ENCODE measurements around the gene PDHB. TPM values are rescaled to one million over a fixed set of nuclear protein-coding genes. Genes with fewer than 3 reads are reported as not detected.
A peak's percentile ranks its signal among the peaks of the same experiment; 100 is the strongest.

The PDHB gene
- total and polyA plus RNA-seq, 2 of the 13 experiments (the other 11 are each of a cell fraction or from before 2014, with no cell fraction given) = 108 to 153 TPM

DNA sequence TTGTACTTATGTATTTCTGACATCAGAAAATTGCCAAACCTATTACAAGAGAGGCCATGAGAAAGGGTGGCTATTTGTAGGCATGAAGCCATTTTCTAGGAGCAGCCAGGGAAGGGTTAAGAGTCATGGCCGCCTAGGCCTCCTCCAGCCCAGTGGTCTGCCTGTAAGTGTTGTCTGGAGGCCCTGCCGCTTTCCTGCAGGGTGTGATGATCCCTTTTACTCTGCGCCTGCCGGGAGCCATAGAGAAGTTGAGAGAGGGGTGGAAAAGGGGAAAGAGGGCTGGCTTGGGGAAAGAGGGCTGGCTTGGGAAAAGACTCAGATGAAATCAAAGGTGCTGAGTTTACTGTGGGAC, 29.2 kb upstream of the PDHB start:
- CTCF ChIA-PET (ENCODE audit: low intra/inter-chr PET ratio, low total read pairs) = interaction anchor here (1.2 to 1.9 kb wide), 2 partner anchors 29 to 167 kb away, joined by 4 to 8 read pairs; partner anchors contain the start of gene KCTD6
- DNase-seq (ENCODE audit: low spot score) (peak; percentile 20), FAIRE-seq (no peak), ATAC-seq (peak; percentile 71)
- H3K27ac ChIP-seq (ENCODE audit: extremely low read length, insufficient read depth, low read length) = peak overlapping the region; percentile 82
- BruUV-seq (replicated peaks) = no TSS peak
- H3K9me3 ChIP-seq (ENCODE audit: low read length) = no peaks in the 10 kb centered on the region
- intact Hi-C loops (cut with micrococcal nuclease; ENCODE audit: unreplicated experiment) = loop anchor here (1.0 to 2.0 kb wide), 4 partner anchors 11 to 70 kb away; no protein-coding TSS in a partner anchor
- in situ Hi-C loops (cut with HindIII; ENCODE audit: extremely low pct_ligation_motif_present, low pct_unique_long_range_greater_than_20kb) = no loop called here
- no peaks in the 10 kb centered on the region for H3K27me3 ChIP-seq (ENCODE audit: control insufficient read depth in 1 of 2, insufficient read depth in 2 of 2, low read length in 2 of 2)
- no peaks in the 10 kb centered on the region for H3K36me3 ChIP-seq (replicated peaks in 1 of 2; ENCODE audit: control insufficient read depth in 1 of 2, insufficient read depth in 2 of 2, low read length in 2 of 2)
- no peaks in the 10 kb centered on the region for H3K79me2 ChIP-seq (ENCODE audit: insufficient read depth, low read length)
- POLR2A ChIA-PET = no interaction called here
- peak overlapping the region; percentile 44 to 55 (median 54) for H3K4me3 ChIP-seq (replicated peaks in 1 of 3; ENCODE audit: insufficient read depth in 1 of 3, low read depth in 2 of 3, low read length in 3 of 3)
- 4% methylated on average over 4 of the region's 4 CpGs for WGBS (ENCODE audit: low lambda C conversion rate)
- H3K4me1 ChIP-seq (ENCODE audit: insufficient read depth, low read length) = peaks cover 34% of the 10 kb centered on the region
- H2AFZ ChIP-seq (ENCODE audit: low read length) = no peak overlapping the region
- peak overlapping the region; percentile 87 for H3K4me2 ChIP-seq (ENCODE audit: low read depth, low read length)
- H4K20me1 ChIP-seq (ENCODE audit: insufficient read depth, low read length) = no peaks in the 10 kb centered on the region
- peak overlapping the region; percentile 60 for H3K9ac ChIP-seq (ENCODE audit: insufficient read depth, low read depth, low read length)
- TF ChIP-seq ZNF776 (CRISPR knock-in tag; IDR thresholded peaks at IDR 0.05) (no peak), ZNF777 (CRISPR knock-in tag; IDR thresholded peaks at IDR 0.05) (no peak), IKZF4 (CRISPR knock-in tag; IDR thresholded peaks at IDR 0.05; ENCODE audit: borderline replicate concordance, low read depth, not compliant biosample characterization) (no peak), SNAI1 (CRISPR knock-in tag; IDR thresholded peaks at IDR 0.05; ENCODE audit: borderline replicate concordance) (no peak), ZBTB21 (CRISPR knock-in tag; IDR thresholded peaks at IDR 0.05) (no peak), ZFYVE20 (CRISPR knock-in tag; IDR thresholded peaks at IDR 0.05; ENCODE audit: borderline replicate concordance, low read depth) (no peak), SRY (CRISPR knock-in tag; IDR thresholded peaks at IDR 0.05) (no peak), ZNF749 (CRISPR knock-in tag; IDR thresholded peaks at IDR 0.05; ENCODE audit: borderline replicate concordance) (no peak), PRMT3 (CRISPR knock-in tag; IDR thresholded peaks at IDR 0.05; ENCODE audit: borderline replicate concordance, low read depth) (no peak), ZNF33B (CRISPR knock-in tag; IDR thresholded peaks at IDR 0.05) (no peak), ZNF605 (CRISPR knock-in tag; IDR thresholded peaks at IDR 0.05) (no peak), NFRKB (IDR thresholded peaks at IDR 0.05) (no peak), GATAD2A (CRISPR knock-in tag; IDR thresholded peaks at IDR 0.05) (0 out of 2 replicates have a peak, but pooled peaks have one; percentile 13), PHF8 (CRISPR knock-in tag; IDR thresholded peaks at IDR 0.05) (0 out of 2 replicates have a peak, but pooled peaks have one; percentile 40), NR2C2 (CRISPR knock-in tag; IDR thresholded peaks at IDR 0.05; ENCODE audit: borderline replicate concordance) (no peak), ZMAT3 (CRISPR knock-in tag; conservative IDR thresholded peaks at IDR 0.05) (no peak), CHD4 (IDR thresholded peaks at IDR 0.05; ENCODE audit: borderline replicate concordance, low read length) (peak; percentile 64; the same call in 1 of the 2 replicates), HOXA3 (CRISPR knock-in tag; IDR thresholded peaks at IDR 0.05) (peak; percentile 61), RARA (CRISPR knock-in tag; IDR thresholded peaks at IDR 0.05) (0 out of 2 replicates have a peak, but pooled peaks have one; percentile 8)
- TF ChIP-seq, protein P1, sequence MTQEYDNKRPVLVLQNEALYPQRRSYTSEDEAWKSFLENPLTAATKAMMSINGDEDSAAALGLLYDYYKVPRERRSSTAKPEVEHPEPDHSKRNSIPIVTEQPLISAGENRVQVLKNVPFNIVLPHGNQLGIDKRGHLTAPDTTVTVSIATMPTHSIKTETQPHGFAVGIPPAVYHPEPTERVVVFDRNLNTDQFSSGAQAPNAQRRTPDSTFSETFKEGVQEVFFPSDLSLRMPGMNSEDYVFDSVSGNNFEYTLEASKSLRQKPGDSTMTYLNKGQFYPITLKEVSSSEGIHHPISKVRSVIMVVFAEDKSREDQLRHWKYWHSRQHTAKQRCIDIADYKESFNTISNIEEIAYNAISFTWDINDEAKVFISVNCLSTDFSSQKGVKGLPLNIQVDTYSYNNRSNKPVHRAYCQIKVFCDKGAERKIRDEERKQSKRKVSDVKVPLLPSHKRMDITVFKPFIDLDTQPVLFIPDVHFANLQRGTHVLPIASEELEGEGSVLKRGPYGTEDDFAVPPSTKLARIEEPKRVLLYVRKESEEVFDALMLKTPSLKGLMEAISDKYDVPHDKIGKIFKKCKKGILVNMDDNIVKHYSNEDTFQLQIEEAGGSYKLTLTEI (CRISPR knock-in tag; conservative IDR thresholded peaks at IDR 0.05) = no peak
- TF ChIP-seq, protein P2, sequence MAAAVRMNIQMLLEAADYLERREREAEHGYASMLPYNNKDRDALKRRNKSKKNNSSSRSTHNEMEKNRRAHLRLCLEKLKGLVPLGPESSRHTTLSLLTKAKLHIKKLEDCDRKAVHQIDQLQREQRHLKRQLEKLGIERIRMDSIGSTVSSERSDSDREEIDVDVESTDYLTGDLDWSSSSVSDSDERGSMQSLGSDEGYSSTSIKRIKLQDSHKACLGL (CRISPR knock-in tag; IDR thresholded peaks at IDR 0.05) = no peak
- TF ChIP-seq, protein P3, sequence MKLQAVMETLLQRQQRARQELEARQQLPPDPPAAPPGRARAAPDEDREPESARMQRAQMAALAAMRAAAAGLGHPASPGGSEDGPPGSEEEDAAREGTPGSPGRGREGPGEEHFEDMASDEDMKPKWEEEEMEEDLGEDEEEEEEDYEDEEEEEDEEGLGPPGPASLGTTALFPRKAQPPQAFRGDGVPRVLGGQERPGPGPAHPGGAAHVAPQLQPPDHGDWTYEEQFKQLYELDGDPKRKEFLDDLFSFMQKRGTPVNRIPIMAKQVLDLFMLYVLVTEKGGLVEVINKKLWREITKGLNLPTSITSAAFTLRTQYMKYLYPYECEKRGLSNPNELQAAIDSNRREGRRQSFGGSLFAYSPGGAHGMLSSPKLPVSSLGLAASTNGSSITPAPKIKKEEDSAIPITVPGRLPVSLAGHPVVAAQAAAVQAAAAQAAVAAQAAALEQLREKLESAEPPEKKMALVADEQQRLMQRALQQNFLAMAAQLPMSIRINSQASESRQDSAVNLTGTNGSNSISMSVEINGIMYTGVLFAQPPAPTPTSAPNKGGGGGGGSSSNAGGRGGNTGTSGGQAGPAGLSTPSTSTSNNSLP (IDR thresholded peaks at IDR 0.05; ENCODE audit: low read depth, low read length) = no peak

All from HepG2 (cell line).